ENCODE data around the gene ANAPC7.
"Not testable (repeated sequence)": the region's sequence is repeated elsewhere in the genome, so short reads cannot be mapped to it uniquely, and the experiment has no call there.

The ANAPC7 gene

GRCh38 chr12:110365489-110366320 lies 37.8 kb downstream of the ANAPC7 start:
- H3K4me3 Mint-ChIP-seq = no peak overlapping the region
- H3K36me3 Mint-ChIP-seq = no peaks in the 10 kb centered on the region
- H3K9me3 Mint-ChIP-seq = no peaks in the 10 kb centered on the region
- H3K27me3 Mint-ChIP-seq = no peaks in the 10 kb centered on the region
- H3K4me1 Mint-ChIP-seq = no peaks in the 10 kb centered on the region
- no peak overlapping the region for H3K27ac Mint-ChIP-seq

- H3K27me3 Mint-ChIP-seq = no peaks in the 10 kb centered on the region
- no peaks in the 10 kb centered on the region for H3K9me3 Mint-ChIP-seq
- no peak overlapping the region for H3K27ac Mint-ChIP-seq
- H3K36me3 Mint-ChIP-seq = no peaks in the 10 kb centered on the region
- no peaks in the 10 kb centered on the region for H3K4me1 Mint-ChIP-seq
- H3K4me3 Mint-ChIP-seq = no peak overlapping the region
Observed at GRCh38 chr12:110361216-110361615, 42.3 kb downstream of the ANAPC7 start.

GRCh38 chr12:110358384-110359097 lies 45.0 kb downstream of the ANAPC7 start:
- H3K9me3 Mint-ChIP-seq = not testable (repeated sequence)
- H3K4me1 Mint-ChIP-seq = peaks cover 14% of the 10 kb centered on the region

GRCh38 chr12:110355073-110355472 lies 48.4 kb downstream of the ANAPC7 start:
- Mint-ChIP-seq H3K4me1 (peaks cover 21% of the 10 kb centered on the region), H3K27me3 (no peaks in the 10 kb centered on the region), H3K36me3 (peaks cover 1% of the 10 kb centered on the region), H3K4me3 (no peak overlapping the region), H3K27ac (no peak overlapping the region), H3K9me3 (no peaks in the 10 kb centered on the region)

More at GRCh38 chr12:110358384-110359097, 45.0 kb downstream of the ANAPC7 start:
- H3K27me3 Mint-ChIP-seq, H3K4me3 Mint-ChIP-seq, H3K36me3 Mint-ChIP-seq, H3K27ac Mint-ChIP-seq: not testable (repeated sequence)

- no peaks in the 10 kb centered on the region for H3K27me3 Mint-ChIP-seq
- H3K27ac Mint-ChIP-seq = no peak overlapping the region
Observed at GRCh38 chr12:110354172-110354780, 49.2 kb downstream of the ANAPC7 start.

GRCh38 chr12:110353211-110353965 lies 50.1 kb downstream of the ANAPC7 start:
- Mint-ChIP-seq H3K36me3 (peaks cover 1% of the 10 kb centered on the region), H3K27me3 (no peaks in the 10 kb centered on the region), H3K4me3 (no peak overlapping the region), H3K4me1 (peaks cover 33% of the 10 kb centered on the region), H3K9me3 (no peaks in the 10 kb centered on the region), H3K27ac (no peak overlapping the region)

More at GRCh38 chr12:110354172-110354780, 49.2 kb downstream of the ANAPC7 start:
- no peak overlapping the region for H3K4me3 Mint-ChIP-seq
- peaks cover 29% of the 10 kb centered on the region for H3K4me1 Mint-ChIP-seq
- no peaks in the 10 kb centered on the region for H3K9me3 Mint-ChIP-seq
- peaks cover 1% of the 10 kb centered on the region for H3K36me3 Mint-ChIP-seq

GRCh38 chr12:110352401-110352800 lies 51.1 kb downstream of the ANAPC7 start:
- Mint-ChIP-seq H3K36me3 (peaks cover 2% of the 10 kb centered on the region), H3K4me3 (no peak overlapping the region), H3K4me1 (peaks cover 37% of the 10 kb centered on the region), H3K27ac (no peak overlapping the region), H3K9me3 (no peaks in the 10 kb centered on the region), H3K27me3 (no peaks in the 10 kb centered on the region)

- Mint-ChIP-seq H3K4me3 (no peak overlapping the region), H3K9me3 (no peaks in the 10 kb centered on the region), H3K4me1 (peaks cover 41% of the 10 kb centered on the region), H3K36me3 (peaks cover 6% of the 10 kb centered on the region), H3K27me3 (no peaks in the 10 kb centered on the region), H3K27ac (peak overlapping the region; percentile 1)
Observed at GRCh38 chr12:110351119-110351518, 52.4 kb downstream of the ANAPC7 start.

- Mint-ChIP-seq H3K36me3 (peaks cover 9% of the 10 kb centered on the region), H3K27ac (peak overlapping the region; percentile 90), H3K9me3 (no peaks in the 10 kb centered on the region), H3K27me3 (no peaks in the 10 kb centered on the region), H3K4me3 (peak overlapping the region; percentile 65), H3K4me1 (peaks cover 34% of the 10 kb centered on the region)
Observed at GRCh38 chr12:110349514-110350151, 53.9 kb downstream of the ANAPC7 start.

GRCh38 chr12:110349096-110349495 lies 54.4 kb downstream of the ANAPC7 start:
- Mint-ChIP-seq H3K9me3 (no peaks in the 10 kb centered on the region), H3K4me3 (peak overlapping the region; percentile 65), H3K36me3 (peaks cover 9% of the 10 kb centered on the region), H3K27ac (peak overlapping the region; percentile 90), H3K27me3 (no peaks in the 10 kb centered on the region), H3K4me1 (peaks cover 29% of the 10 kb centered on the region)

GRCh38 chr12:110348431-110349059 lies 55.0 kb downstream of the ANAPC7 start:
- no peaks in the 10 kb centered on the region for H3K27me3 Mint-ChIP-seq

GRCh38 chr12:110347767-110348166 lies 55.7 kb downstream of the ANAPC7 start:
- H3K27ac Mint-ChIP-seq = peak overlapping the region; percentile 61
- H3K9me3 Mint-ChIP-seq = no peaks in the 10 kb centered on the region
- H3K4me1 Mint-ChIP-seq = peaks cover 26% of the 10 kb centered on the region

More at GRCh38 chr12:110348431-110349059, 55.0 kb downstream of the ANAPC7 start:
- Mint-ChIP-seq H3K9me3 (no peaks in the 10 kb centered on the region), H3K27ac (peak overlapping the region; percentile 46), H3K4me3 (no peak overlapping the region), H3K36me3 (peaks cover 11% of the 10 kb centered on the region), H3K4me1 (peaks cover 26% of the 10 kb centered on the region)

GRCh38 chr12:110345963-110346362 lies 57.5 kb downstream of the ANAPC7 start:
- H3K36me3 Mint-ChIP-seq = peaks cover 18% of the 10 kb centered on the region

More at GRCh38 chr12:110347767-110348166, 55.7 kb downstream of the ANAPC7 start:
- no peaks in the 10 kb centered on the region for H3K27me3 Mint-ChIP-seq
- peaks cover 11% of the 10 kb centered on the region for H3K36me3 Mint-ChIP-seq
- no peak overlapping the region for H3K4me3 Mint-ChIP-seq

GRCh38 chr12:110345176-110345661 lies 58.3 kb downstream of the ANAPC7 start:
- no peaks in the 10 kb centered on the region for H3K9me3 Mint-ChIP-seq
- H3K27ac Mint-ChIP-seq = no peak overlapping the region
- peaks cover 17% of the 10 kb centered on the region for H3K36me3 Mint-ChIP-seq

More at GRCh38 chr12:110345963-110346362, 57.5 kb downstream of the ANAPC7 start:
- Mint-ChIP-seq H3K4me1 (peaks cover 26% of the 10 kb centered on the region), H3K4me3 (no peak overlapping the region), H3K27ac (no peak overlapping the region), H3K9me3 (no peaks in the 10 kb centered on the region), H3K27me3 (no peaks in the 10 kb centered on the region)

More at GRCh38 chr12:110345176-110345661, 58.3 kb downstream of the ANAPC7 start:
- H3K4me3 Mint-ChIP-seq = no peak overlapping the region
- H3K4me1 Mint-ChIP-seq = peaks cover 22% of the 10 kb centered on the region
- H3K27me3 Mint-ChIP-seq = no peaks in the 10 kb centered on the region

All from activated naive CD4-positive, alpha-beta T cell treated with anti-CD3 and anti-CD28 coated beads, Interleukin-2, amount 50 U/mL, for 24 hours (primary cell).